ENCODE results near the gene APPBP2. TPM values are rescaled to one million over a fixed set of nuclear protein-coding genes. Genes with fewer than 3 reads are reported as not detected.
"Not testable (repeated sequence)": the region's sequence is repeated elsewhere in the genome, so short reads cannot be mapped to it uniquely, and the experiment has no call there.

APPBP2 gene
- total RNA-seq, 2 experiments from 2014 or later, result 22.5 to 25.7 TPM

DNA sequence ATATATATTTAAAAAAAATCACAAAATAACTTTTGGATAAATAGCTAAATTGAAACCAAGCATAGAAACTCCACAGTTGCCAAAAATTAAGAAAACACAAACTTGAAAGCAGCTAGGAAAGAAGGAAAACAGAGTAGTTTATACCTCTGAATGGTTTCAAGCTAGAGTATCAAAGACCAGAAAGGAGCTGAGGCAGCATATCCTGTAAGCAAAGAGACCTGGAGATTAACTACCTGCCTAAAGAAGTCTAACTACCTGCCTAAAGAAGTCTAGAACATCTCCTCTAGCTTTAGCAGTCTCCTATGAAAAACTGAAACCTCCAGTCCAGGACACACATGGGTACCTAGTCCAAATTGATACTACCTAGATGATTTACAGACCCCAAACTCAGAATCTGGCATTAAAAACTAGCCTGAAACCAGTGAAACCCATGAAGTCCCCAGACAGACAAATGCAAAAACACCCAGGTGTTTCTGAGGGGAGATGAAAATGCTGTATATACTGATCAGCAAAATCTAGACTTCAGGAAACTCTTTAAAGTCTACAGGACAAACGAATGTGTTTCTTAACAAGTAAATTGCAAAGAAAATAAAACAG is 17.6 kb downstream of the APPBP2 start:
- POLR2A ChIA-PET, result no interaction called here
- CTCF ChIA-PET, result no interaction called here

DNA sequence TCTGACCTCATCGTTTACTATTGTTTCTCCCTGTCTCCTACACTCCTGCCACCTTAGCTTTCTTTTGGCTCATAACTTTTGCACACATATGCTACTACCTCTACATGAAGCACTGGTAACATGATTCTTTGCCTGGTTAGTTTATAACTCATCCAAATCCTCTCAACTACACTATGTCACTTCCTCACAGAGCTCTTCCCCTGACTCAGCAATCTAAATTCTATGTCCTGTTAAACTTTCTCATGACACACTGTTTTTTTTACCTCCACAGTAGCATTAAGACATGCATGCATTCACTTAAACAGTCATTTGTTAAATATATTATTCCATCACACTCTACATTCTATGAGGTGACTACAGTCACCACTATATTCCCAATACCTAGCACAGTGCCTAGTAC is 19.7 kb downstream of the APPBP2 start:
- POLR2A ChIA-PET, result no interaction called here
- CTCF ChIA-PET, result no interaction called here

GRCh38 chr17:60502145-60502544 is 23.9 kb downstream of the APPBP2 start:
- ChIA-PET POLR2A (no interaction called here), CTCF (no interaction called here)

GRCh38 chr17:60501589-60501988 is 24.5 kb downstream of the APPBP2 start:
- ChIA-PET POLR2A (no interaction called here), CTCF (no interaction called here)

- POLR2A ChIA-PET, result no interaction called here
- CTCF ChIA-PET, result no interaction called here
Measured at GRCh38 chr17:60496041-60496440, 30.0 kb downstream of the APPBP2 start.

DNA sequence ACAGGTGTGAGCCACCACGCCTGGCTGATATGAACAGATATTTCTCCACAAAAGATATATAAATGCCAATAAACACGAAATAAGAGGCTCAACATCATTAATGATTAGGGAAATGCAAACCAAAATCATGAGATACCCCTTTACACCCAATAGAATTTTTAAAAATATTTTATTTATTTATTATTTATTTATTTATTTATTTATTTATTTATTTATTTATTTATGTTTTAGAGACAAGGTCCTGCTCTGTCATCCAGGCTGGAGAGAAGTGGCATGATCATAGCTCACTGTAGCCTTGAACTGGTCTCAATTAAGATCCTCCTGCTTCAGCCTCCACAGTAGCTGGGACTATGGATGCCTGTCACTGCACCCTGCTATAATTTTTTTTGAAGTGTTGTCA is 30.8 kb downstream of the APPBP2 start:
- ChIA-PET CTCF (no interaction called here), POLR2A (no interaction called here)

DNA sequence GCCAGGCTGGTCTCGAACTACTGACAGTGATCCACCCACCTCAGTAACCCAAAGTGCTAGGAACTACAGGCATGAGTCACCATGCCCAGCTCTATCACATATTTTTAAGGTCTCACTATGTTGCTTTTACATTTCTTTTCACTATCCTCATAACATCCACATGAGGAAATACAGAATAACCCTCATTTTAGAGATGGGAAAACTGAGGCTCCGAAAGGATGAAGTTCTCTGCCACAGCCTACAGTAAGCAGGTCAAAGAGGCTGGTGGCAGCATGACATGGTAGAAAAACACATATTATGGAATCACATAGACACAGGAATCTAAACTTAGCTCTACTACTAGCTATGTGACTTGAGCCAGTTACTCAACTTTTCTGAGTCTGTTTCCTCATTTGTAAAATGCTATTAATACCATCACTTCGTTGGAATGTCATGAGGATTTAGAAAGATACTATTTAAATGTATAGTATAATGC is 32.2 kb downstream of the APPBP2 start:
- POLR2A ChIA-PET, result no interaction called here
- CTCF ChIA-PET, result no interaction called here

DNA sequence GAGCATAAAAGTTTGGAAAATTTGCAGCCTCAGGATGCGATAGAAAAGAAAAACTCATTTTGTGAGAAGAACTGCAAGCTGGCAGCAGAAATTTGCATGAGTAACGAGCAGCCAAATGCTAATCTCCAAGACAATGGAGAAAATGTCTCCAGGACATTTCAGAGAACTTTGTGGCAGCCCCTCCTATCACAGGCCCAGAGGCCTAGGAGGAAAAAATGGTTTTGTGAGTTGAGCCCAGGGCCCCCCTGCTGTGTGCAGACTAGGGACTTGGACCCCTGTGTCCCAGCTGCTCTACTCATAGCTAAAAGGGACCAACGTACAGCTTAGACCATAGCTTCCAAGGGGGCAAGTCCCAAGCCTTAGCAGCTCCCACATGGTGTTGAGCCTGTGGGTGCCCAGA is 34.3 kb downstream of the APPBP2 start:
- ChIA-PET CTCF (no interaction called here), POLR2A (no interaction called here)

DNA sequence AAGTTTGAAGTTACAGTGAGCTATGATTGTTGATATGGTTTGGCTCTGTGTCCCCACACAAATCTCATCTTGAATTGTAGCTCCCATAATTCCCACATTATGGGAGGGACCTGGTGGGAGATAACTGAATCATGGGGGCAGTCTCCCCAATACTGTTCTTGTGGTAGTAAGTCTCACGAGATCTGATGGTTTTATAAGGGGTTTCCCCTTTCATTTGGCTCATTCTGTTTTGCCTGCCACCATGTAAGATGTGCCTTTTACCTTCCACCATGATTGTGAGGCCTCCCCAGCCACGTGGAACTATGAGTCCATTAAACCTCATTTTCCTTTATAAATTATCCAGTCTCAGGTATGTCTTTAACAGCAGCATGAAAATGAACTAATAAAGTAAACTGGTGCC is 35.4 kb downstream of the APPBP2 start:
- POLR2A ChIA-PET, CTCF ChIA-PET: not testable (repeated sequence)

- POLR2A ChIA-PET, result no interaction called here
- CTCF ChIA-PET, result no interaction called here
Measured at GRCh38 chr17:60481604-60482003, 44.4 kb downstream of the APPBP2 start.

DNA sequence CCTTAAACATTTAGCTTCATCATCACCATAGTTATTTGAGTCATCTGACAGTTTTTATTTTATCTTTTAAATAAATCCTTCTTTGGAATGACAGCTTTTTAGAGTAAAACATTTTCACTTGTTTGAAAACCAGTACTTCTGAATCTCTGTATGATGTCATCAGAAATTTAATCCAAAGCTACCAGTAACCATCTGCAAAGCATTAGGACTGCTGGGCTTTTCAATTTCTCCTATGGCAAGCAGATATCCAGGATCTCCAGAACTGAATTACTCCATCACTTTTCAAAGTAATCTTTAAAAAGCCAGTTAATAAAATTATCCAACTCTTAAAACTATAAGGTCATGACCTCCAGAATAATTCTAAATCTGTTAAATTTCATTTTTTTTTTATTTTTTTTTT is 52.3 kb downstream of the APPBP2 start:
- POLR2A ChIA-PET, result no interaction called here
- CTCF ChIA-PET, result interaction anchor here (0.5 kb wide), 1 partner anchor 175 kb away, joined by 3 read pairs; no protein-coding TSS in a partner anchor

DNA sequence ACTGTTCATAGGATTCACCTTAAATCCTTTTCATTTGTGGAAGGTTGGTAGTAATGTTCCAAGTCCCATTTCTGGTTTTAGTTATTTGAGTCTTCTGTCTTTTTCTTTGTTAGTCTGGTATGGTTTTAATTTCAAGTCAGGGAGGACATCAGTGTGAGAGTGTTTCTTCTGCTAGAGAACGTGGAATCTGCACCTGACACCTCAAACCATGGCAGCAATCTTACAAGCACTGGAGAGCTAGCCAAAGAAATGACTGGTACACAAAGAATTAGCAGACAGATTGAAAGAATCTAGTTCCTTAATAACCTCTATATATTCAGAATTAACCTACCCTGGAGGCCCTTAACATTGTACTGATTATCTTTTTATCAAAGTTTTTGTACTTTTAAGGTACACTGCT is 53.6 kb downstream of the APPBP2 start:
- CTCF ChIA-PET, result no interaction called here
- POLR2A ChIA-PET, result no interaction called here

- POLR2A ChIA-PET, result no interaction called here
- CTCF ChIA-PET, result no interaction called here
Measured at GRCh38 chr17:60471451-60471850, 54.6 kb downstream of the APPBP2 start.

DNA sequence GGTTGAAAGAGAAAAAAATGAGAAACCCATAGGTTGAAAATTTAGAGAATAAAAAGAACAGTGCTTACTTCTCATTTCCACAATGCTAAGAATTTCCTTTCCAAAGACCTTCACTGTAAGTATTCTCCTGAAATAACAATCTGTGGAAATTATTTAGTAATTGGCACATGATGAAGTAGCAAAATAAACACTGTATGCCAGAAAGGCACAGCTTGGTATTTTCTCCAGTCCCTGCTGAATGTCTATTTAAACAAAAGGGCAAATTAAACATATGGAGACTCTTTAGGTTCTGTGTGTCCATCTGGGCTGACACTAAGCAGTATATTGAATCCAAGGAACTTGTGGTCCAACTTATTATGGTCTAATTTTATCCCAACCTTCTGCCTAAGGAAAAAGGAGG is 57.7 kb downstream of the APPBP2 start:
- CTCF ChIA-PET, result no interaction called here
- POLR2A ChIA-PET, result no interaction called here

DNA sequence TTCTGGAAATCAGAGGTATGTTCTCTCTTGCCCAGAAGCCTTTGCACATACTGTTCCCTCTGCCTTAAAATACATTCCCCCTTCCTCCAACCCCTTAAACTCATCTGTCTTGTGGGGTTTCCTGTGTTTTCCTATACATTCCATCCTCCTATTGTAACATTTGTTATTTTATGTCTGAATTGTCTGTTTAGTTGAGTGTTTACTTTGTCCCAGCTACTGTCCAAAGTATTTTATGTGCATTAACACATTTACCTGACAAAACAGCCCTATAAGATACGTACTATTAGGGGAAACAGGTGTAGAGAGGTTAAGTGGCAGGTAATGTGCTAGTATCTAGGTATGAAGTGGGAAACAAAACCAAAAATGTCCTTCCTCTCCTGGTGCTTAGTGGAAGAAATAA is 61.7 kb downstream of the APPBP2 start:
- POLR2A ChIA-PET, result no interaction called here
- CTCF ChIA-PET, result no interaction called here

- POLR2A ChIA-PET, result no interaction called here
- CTCF ChIA-PET, result no interaction called here
Measured at GRCh38 chr17:60463157-60463835, 62.7 kb downstream of the APPBP2 start.

DNA sequence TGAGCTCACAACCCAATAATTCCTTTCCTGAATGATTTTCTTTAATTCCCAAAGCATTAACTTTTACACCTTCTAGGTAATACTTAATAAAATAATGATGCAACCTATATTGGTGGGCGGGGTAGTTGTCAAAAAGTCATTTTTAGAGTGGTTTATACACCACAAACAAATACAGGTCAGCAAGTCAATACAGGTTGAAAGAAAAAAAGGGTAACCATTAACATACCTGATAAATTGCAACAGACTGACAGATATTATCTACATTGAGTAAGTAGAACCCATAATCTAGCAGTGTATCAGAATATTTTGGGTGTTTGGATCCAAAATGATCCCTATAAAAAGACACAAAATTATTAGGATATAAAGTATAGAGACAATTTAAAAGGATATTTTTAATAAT is 64.5 kb downstream of the APPBP2 start:
- ChIA-PET CTCF (no interaction called here), POLR2A (no interaction called here)

DNA sequence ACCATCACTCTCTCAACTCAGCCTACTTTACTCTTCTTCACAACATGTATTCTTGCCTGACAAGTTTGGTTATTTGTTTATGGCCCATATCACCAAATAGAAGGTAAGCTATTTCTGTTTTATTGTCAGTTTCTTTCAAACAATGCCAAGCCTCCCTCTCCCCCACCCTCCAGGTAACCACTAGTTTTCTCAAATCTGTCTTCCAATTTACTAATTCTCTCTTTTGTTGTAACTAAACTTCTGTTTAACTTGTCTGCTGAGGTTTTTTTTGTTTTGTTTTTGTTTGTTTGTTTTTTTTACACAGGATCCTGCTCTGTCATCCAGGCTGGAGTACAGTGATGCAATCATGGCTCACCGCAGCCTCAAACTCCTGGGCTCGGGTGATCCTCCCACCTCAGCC is 68.9 kb downstream of the APPBP2 start:
- ChIA-PET POLR2A (no interaction called here), CTCF (no interaction called here)

- CTCF ChIA-PET, result no interaction called here
Measured at GRCh38 chr17:60455378-60455777, 70.7 kb downstream of the APPBP2 start.

GRCh38 chr17:60451965-60452364 is 74.1 kb downstream of the APPBP2 start:
- POLR2A ChIA-PET, result no interaction called here
- CTCF ChIA-PET, result no interaction called here

More at GRCh38 chr17:60455378-60455777, 70.7 kb downstream of the APPBP2 start:
- POLR2A ChIA-PET, result no interaction called here

DNA sequence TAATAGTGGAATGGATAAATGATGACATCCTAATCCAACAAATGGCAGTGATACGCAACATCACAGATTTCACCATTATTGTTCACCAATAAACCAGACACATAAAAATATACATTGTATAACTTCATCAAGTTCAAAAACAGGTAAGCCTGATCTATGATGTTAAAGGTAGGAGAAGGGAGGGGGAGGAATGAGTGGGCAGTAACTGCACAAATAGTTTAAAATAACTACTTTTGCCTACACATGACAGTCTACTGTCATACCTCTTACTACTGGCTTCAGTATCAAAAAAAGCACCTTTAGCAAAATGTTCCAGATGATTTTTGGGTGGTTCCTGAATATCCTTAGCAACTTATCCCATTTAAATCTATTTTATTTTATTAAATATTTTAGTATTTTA is 75.0 kb downstream of the APPBP2 start:
- POLR2A ChIA-PET, result no interaction called here
- CTCF ChIA-PET, result no interaction called here

DNA sequence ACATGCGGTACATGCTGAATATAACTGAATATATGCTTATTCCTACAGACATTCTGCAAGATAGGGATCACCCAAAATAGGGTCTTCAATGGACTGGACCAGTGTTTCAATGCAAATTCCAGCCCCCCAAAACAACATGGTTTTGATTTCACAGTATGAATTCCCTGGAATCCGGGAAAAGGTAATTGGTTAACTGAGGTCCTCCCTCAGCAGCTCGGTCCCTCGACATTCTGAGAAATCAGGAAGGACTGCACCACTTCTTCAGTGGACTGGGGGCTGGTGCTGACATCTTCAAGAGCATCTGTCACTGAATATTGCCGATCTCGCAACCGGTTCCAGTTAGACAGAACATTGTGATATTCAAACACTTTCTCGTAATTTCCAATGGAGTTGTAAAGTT is 78.7 kb downstream of the APPBP2 start:
- ChIA-PET CTCF (interaction anchor here (0.9 kb wide), 1 partner anchor 305 kb away, joined by 3 read pairs; no protein-coding TSS in a partner anchor), POLR2A (no interaction called here)
